Measurements from ENCODE around the gene EVA1C. TPM values are rescaled to one million over a fixed set of nuclear protein-coding genes. Genes with fewer than 3 reads are reported as not detected.

The EVA1C gene
- total RNA-seq, 2 experiments from 2014 or later = 3.0 to 3.5 TPM

- Mint-ChIP-seq H3K27ac (no peak overlapping the region), H3K9me3 (ENCODE audit: insufficient read depth) (no peaks in the 10 kb centered on the region), H3K36me3 (ENCODE audit: low read depth) (no peaks in the 10 kb centered on the region), H3K4me1 (ENCODE audit: low read depth) (no peaks in the 10 kb centered on the region), H3K4me3 (no peak overlapping the region), H3K27me3 (ENCODE audit: low read depth) (no peaks in the 10 kb centered on the region)
- CTCF ChIA-PET = interaction anchor here (1.2 kb wide), 1 partner anchor 128 kb away, joined by 3 read pairs; no protein-coding TSS in a partner anchor
- DNase-seq (no peak), ATAC-seq (no peak)
- POLR2A ChIA-PET = no interaction called here
Measured at GRCh38 chr21:32472890-32473765, 60.6 kb downstream of the EVA1C start.

- ATAC-seq = no peak
- no peaks in the 10 kb centered on the region for H3K9me3 Mint-ChIP-seq (ENCODE audit: insufficient read depth)
- no peak overlapping the region for H3K4me3 Mint-ChIP-seq
- no peak overlapping the region for H3K27ac Mint-ChIP-seq
- no peak for DNase-seq
- peaks cover 8% of the 10 kb centered on the region for H3K4me1 Mint-ChIP-seq (ENCODE audit: low read depth)
- no peaks in the 10 kb centered on the region for H3K36me3 Mint-ChIP-seq (ENCODE audit: low read depth)
- H3K27me3 Mint-ChIP-seq (ENCODE audit: low read depth) = no peaks in the 10 kb centered on the region
- POLR2A ChIA-PET = no interaction called here
- CTCF ChIA-PET = no interaction called here
Measured at GRCh38 chr21:32474179-32475059, 61.9 kb downstream of the EVA1C start.

GRCh38 chr21:32475162-32475812 lies 62.8 kb downstream of the EVA1C start:
- ChIA-PET POLR2A (no interaction called here), CTCF (no interaction called here)
- no peak overlapping the region for H3K27ac Mint-ChIP-seq
- no peaks in the 10 kb centered on the region for H3K9me3 Mint-ChIP-seq (ENCODE audit: insufficient read depth)
- DNase-seq (no peak), ATAC-seq (no peak)
- no peaks in the 10 kb centered on the region for H3K36me3 Mint-ChIP-seq (ENCODE audit: low read depth)
- no peaks in the 10 kb centered on the region for H3K27me3 Mint-ChIP-seq (ENCODE audit: low read depth)
- H3K4me3 Mint-ChIP-seq = no peak overlapping the region
- H3K4me1 Mint-ChIP-seq (ENCODE audit: low read depth) = peaks cover 9% of the 10 kb centered on the region

GRCh38 chr21:32476661-32477423 lies 64.3 kb downstream of the EVA1C start:
- Mint-ChIP-seq H3K27me3 (ENCODE audit: low read depth) (no peaks in the 10 kb centered on the region), H3K27ac (no peak overlapping the region), H3K36me3 (ENCODE audit: low read depth) (no peaks in the 10 kb centered on the region), H3K9me3 (ENCODE audit: insufficient read depth) (no peaks in the 10 kb centered on the region), H3K4me3 (no peak overlapping the region), H3K4me1 (ENCODE audit: low read depth) (peaks cover 10% of the 10 kb centered on the region)
- POLR2A ChIA-PET = no interaction called here
- no peak for DNase-seq
- peak; percentile 15 for ATAC-seq
- CTCF ChIA-PET = no interaction called here

GRCh38 chr21:32477424-32477745 lies 64.9 kb downstream of the EVA1C start:
- no peaks in the 10 kb centered on the region for H3K27me3 Mint-ChIP-seq (ENCODE audit: low read depth)
- H3K27ac Mint-ChIP-seq = no peak overlapping the region
- ChIA-PET POLR2A (no interaction called here), CTCF (no interaction called here)
- peaks cover 10% of the 10 kb centered on the region for H3K4me1 Mint-ChIP-seq (ENCODE audit: low read depth)
- H3K36me3 Mint-ChIP-seq (ENCODE audit: low read depth) = no peaks in the 10 kb centered on the region
- ATAC-seq (no peak), DNase-seq (no peak)
- no peaks in the 10 kb centered on the region for H3K9me3 Mint-ChIP-seq (ENCODE audit: insufficient read depth)
- H3K4me3 Mint-ChIP-seq = no peak overlapping the region

- ChIA-PET POLR2A (no interaction called here), CTCF (interaction anchor here (1.0 kb wide), 1 partner anchor 87 kb away, joined by 3 read pairs; no protein-coding TSS in a partner anchor)
- Mint-ChIP-seq H3K4me1 (ENCODE audit: low read depth) (peaks cover 10% of the 10 kb centered on the region), H3K27ac (no peak overlapping the region), H3K4me3 (no peak overlapping the region), H3K27me3 (ENCODE audit: low read depth) (no peaks in the 10 kb centered on the region), H3K9me3 (ENCODE audit: insufficient read depth) (no peaks in the 10 kb centered on the region), H3K36me3 (ENCODE audit: low read depth) (peaks cover 4% of the 10 kb centered on the region)
- ATAC-seq (no peak), DNase-seq (no peak)
Measured at GRCh38 chr21:32481875-32482408, 69.4 kb downstream of the EVA1C start.

GRCh38 chr21:32482565-32483292 lies 70.2 kb downstream of the EVA1C start:
- H3K9me3 Mint-ChIP-seq (ENCODE audit: insufficient read depth) = no peaks in the 10 kb centered on the region
- no peak overlapping the region for H3K27ac Mint-ChIP-seq

GRCh38 chr21:32483293-32483595 lies 70.7 kb downstream of the EVA1C start:
- ChIA-PET CTCF (no interaction called here), POLR2A (no interaction called here)
- peaks cover 4% of the 10 kb centered on the region for H3K36me3 Mint-ChIP-seq (ENCODE audit: low read depth)
- no peak for DNase-seq
- H3K27me3 Mint-ChIP-seq (ENCODE audit: low read depth) = no peaks in the 10 kb centered on the region
- no peak overlapping the region for H3K4me3 Mint-ChIP-seq
- peaks cover 10% of the 10 kb centered on the region for H3K4me1 Mint-ChIP-seq (ENCODE audit: low read depth)
- ATAC-seq = no peak
- no peaks in the 10 kb centered on the region for H3K9me3 Mint-ChIP-seq (ENCODE audit: insufficient read depth)
- H3K27ac Mint-ChIP-seq = no peak overlapping the region

More at GRCh38 chr21:32482565-32483292, 70.2 kb downstream of the EVA1C start:
- no peak for DNase-seq
- peaks cover 10% of the 10 kb centered on the region for H3K4me1 Mint-ChIP-seq (ENCODE audit: low read depth)
- H3K27me3 Mint-ChIP-seq (ENCODE audit: low read depth) = no peaks in the 10 kb centered on the region
- no peak overlapping the region for H3K4me3 Mint-ChIP-seq
- H3K36me3 Mint-ChIP-seq (ENCODE audit: low read depth) = peaks cover 4% of the 10 kb centered on the region
- ATAC-seq = no peak
- ChIA-PET POLR2A (no interaction called here), CTCF (interaction anchor here (1.0 kb wide), 1 partner anchor 86 kb away, joined by 3 read pairs; no protein-coding TSS in a partner anchor)

GRCh38 chr21:32484706-32485380 lies 72.3 kb downstream of the EVA1C start:
- peaks cover 1% of the 10 kb centered on the region for H3K4me1 Mint-ChIP-seq (ENCODE audit: low read depth)
- H3K27me3 Mint-ChIP-seq (ENCODE audit: low read depth) = no peaks in the 10 kb centered on the region
- POLR2A ChIA-PET = no interaction called here
- H3K4me3 Mint-ChIP-seq = no peak overlapping the region
- DNase-seq = no peak
- H3K27ac Mint-ChIP-seq = no peak overlapping the region
- H3K9me3 Mint-ChIP-seq (ENCODE audit: insufficient read depth) = no peaks in the 10 kb centered on the region
- no peak for ATAC-seq
- CTCF ChIA-PET = no interaction called here
- H3K36me3 Mint-ChIP-seq (ENCODE audit: low read depth) = peaks cover 5% of the 10 kb centered on the region

- POLR2A ChIA-PET = interaction anchor here (1.7 kb wide), 1 partner anchor 13 kb away, joined by 3 read pairs; no protein-coding TSS in a partner anchor
- DNase-seq = no peak
- no peaks in the 10 kb centered on the region for H3K9me3 Mint-ChIP-seq (ENCODE audit: insufficient read depth)
- H3K4me1 Mint-ChIP-seq (ENCODE audit: low read depth) = peaks cover 3% of the 10 kb centered on the region
- no peak overlapping the region for H3K4me3 Mint-ChIP-seq
- H3K27ac Mint-ChIP-seq = no peak overlapping the region
- CTCF ChIA-PET = interaction anchor here (1.5 to 1.9 kb wide), 2 partner anchors 70 to 79 kb away, joined by 4 to 5 read pairs; no protein-coding TSS in a partner anchor
- no peak for ATAC-seq
- peaks cover 10% of the 10 kb centered on the region for H3K36me3 Mint-ChIP-seq (ENCODE audit: low read depth)
- no peaks in the 10 kb centered on the region for H3K27me3 Mint-ChIP-seq (ENCODE audit: low read depth)
Measured at GRCh38 chr21:32492376-32492775, 79.9 kb downstream of the EVA1C start.

Measured in activated CD8-positive, alpha-beta T cell treated with anti-CD3 and anti-CD28 coated beads, Interleukin-2, amount 10 ng/mL, durations not matched to agents 7 days and 5 days (primary cell).